Measurements from ENCODE around the gene FRG2C.
"Not testable (repeated sequence)": the region's sequence is repeated elsewhere in the genome, so short reads cannot be mapped to it uniquely, and the experiment has no call there.

FRG2C gene

DNA sequence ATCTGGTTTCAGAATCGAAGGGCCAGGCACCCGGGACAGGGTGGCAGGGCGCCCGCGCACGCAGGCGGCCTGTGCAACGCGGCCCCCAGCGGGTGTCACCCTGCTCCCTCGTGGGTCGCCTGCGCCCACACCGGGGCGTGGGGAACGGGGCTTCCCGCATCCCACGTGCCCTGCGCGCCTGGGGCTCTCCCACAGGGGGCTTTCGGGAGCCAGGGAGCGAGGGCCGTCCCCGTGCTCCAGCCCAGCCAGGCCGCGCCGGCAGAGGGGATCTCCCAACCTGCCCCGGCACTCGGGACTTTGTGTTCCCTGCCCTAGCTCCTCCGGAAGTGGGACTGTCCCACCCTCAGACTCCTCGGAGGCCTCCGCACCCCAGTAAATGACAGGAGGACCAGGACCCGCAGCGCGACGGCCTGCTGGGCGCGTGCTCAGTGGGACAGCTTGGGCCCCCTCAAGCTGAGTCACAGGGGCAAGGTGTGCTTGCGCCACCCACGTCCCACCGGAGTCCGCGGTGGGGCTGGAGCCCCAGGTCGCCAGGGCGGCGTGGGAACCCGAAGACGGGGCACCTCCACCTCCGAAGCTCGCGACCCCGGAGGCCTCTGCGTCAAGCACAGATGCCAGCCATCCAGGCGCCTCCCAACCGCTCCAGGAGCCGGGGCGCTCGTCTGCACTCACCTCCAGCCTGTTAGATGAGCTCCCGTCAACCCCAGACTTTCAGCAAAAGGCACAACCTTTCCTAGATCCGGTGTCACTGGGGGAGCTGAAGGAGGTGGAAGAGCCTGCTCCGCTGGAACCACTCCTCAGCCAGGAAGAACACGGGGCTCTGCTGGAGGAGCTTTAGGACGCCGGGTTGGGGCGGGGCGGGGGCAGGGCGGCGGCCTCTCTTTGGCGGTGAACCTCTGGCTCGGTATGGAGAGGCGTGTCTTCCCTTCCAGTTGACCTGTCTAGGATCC lies 5.5 kb downstream of the FRG2C start:
- DNase-seq, result not testable (repeated sequence)

DNA sequence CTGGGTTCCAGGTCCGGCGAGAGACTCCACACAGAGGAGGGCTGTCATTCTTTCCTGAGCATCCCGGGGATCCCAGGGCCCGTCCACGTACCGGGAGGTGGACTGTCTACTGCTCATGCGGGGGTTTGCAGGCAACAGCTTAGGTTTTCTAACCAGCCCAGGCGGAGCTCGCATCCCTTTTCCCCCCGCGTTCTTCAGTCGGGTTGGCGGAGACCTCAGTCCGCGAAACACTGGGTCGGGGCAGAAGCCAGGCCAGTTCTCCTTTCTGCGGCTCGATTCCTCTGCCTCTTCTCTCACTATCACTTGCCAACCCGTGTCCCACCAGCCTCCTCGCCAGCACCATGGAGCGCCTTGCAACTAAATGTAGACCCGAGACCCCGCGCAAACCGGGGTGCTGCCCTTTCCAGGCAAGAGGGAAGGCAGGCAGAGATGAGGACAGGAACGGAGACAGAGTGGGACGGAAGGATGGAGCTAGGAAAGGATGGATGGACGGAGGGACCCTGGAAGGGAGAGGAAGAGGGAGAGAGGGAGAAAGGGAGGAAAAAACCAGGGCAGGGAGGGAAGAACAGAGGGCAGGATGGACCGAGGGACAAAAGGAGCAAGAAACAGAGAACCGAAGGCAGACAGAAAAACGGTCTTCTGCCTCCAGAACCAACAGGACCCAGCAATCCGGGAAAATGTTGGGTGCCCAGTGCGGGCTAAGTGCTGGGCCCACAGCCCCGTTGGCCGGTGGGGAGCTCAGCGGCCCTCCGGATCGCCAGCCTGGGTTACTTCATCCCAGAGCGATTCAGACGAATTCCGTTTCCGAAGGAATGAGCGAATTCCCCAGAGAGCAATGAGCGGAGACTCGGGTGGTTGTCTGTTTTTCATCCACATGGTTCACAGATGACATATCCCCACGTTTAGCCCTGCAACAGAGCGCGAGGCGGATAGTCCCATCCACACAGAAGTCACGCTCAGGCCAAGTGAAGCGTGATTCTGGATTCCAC lies 6.5 kb downstream of the FRG2C start:
- DNase-seq, result not testable (repeated sequence)

DNA sequence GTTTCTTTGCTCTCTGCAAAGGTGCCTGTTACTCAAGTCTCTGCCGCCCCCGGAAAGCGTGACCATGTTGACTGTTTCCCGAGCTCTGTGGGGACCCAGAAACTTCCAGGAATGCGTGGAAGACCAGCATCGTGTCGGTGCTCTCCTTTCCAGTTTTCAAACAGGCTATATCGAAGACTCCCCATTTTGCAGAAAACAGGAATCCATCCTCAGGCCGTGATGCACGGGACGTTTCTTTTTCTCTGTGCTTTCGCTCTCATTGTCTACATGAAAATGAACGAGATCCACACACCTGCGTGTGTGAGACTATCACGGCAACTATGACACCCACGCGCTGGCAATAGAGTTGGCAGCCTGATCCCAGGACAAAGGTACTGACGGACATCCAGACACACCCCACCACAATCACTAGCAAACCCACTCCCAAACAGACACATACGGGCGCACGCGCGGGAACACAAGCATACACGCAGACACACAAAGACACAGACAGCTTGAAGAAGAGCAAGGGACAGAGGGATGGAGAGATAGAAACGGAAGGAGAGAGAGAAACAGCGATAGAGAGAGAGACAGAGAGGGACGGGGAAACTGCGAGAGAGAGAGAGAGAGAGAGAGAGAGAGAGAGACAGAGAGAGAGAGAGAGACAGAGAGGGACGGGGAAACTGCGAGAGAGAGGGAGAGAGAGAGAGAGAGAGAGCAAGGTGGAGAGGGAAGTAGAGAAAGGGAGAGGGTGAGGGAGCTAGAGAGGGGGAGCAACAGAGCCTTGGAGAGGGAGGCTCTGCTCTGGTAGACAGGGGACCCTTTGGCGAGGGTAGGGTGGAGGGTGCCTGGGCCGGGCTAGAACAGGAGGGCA lies 7.4 kb downstream of the FRG2C start:
- DNase-seq, result not testable (repeated sequence)

GRCh38 chr3:75672140-75672775 lies 8.1 kb downstream of the FRG2C start:
- DNase-seq, result not testable (repeated sequence)

DNA sequence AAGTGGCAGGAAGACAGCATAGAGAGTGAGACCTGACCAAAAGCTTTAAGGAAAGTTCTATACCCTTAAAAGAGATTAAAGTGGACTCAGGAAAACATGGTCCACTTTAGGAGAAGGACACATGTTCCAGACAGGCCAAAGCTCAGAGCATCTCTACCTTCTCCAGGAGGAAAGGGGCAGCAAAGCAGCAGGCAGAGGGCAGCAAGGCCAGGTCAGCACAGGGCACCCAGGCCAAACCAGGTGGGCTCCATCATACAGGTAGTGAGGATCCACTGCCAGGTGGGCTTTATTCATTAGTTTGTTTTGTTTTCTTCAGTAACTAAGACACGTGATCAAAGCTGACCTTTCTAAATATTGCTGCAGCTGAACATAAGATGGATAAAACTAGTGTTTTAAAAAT lies 19.8 kb downstream of the FRG2C start:
- DNase-seq, result not testable (repeated sequence)

DNA sequence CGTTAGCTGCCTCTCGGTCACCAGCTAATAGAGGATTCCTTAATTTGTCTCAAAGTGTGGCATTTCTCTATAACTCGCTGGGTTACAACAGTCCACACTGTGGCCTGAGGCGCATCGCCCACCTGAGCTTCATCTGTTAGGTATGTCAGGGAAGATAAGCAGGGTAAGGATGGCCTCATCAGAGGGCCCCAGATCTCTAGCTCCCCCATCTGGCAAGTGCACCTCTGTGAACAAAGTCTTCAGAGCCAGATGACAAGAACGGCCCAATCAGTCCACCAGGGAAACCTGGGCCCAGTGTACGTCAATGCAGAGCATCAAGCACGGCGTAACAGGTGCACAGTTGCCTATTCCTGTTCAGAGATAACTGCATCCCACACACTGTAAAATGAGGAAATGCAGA lies 23.2 kb downstream of the FRG2C start:
- no peak for DNase-seq

DNA sequence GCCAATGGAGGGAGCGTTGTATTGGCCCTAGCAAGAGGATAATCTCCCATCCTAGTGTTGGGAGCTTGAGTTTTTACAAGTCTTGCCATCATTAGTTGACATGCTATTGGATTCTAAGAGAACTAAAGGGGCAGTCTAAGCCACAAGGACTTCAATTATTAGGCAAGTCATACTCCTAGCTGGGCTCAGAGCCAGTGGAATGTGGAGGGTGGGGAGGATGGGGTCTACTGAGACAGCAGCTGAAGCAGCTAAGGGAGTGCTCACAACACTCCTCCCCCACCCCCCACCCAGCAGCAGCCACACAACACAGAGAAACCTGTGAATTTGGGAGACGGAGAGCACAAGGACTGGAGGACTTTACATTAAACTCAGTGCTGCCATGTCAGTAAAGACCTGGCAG lies 27.9 kb downstream of the FRG2C start:
- no peak for DNase-seq
